OCI-LY7 (cell line): ENCODE data around the gene MFAP3L.

Experiments
- EZH2phosphoT487 ChIP-seq: fragments of 200-600 bp; sonication (generic); IDR thresholded peaks from 2 replicates; pipeline ENCODE4 v1.6.1; 2018; ENCODE audit warnings: low read depth, borderline replicate concordance, mild to moderate bottlenecking, mixed run types, antibody characterized with exemption, low read length, moderate library complexity, mixed read lengths
- TF ChIP-seq, protein P1 (sequence below): fragments of 200-600 bp; sonication (generic); conservative IDR thresholded peaks from 2 replicates; pipeline ENCODE4 v1.5.1; 2014; ENCODE audit warnings: mild to moderate bottlenecking, antibody characterized with exemption, low read length, moderate library complexity, mixed read lengths

DNA sequence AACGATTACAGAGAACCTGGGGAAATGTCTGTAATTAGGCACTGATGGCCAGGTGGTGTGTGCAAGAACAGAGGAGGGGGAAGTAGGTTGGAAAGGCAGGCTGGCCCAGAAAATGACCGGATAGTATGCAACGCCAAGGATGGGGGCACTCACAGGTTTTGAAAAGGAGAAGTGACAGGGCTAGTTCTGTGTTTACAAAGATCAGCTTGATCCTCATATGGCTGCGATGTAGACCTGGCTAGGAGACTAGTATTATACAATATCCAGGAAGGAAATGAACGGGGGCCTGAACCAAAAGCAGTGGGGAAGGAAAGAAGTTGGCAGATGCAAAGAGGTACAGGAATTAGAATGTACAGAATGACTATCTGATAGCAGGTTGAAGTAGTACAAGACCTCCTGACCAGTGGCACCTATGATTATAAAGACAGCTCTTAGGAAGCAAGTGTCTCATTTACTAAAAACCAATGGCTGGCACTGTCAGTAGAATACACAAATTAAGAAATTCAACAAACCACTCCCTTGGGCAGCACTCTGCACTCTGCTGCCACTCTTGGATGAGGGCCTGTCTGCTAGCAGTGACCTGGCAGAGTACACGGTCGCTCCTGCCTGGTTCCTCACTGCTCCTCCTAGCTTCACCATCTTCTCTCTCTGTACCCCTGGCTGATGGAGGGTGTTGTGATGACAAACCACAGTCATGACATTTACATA lies 14.1 kb downstream of the MFAP3L start:
- TF ChIP-seq, protein P1, sequence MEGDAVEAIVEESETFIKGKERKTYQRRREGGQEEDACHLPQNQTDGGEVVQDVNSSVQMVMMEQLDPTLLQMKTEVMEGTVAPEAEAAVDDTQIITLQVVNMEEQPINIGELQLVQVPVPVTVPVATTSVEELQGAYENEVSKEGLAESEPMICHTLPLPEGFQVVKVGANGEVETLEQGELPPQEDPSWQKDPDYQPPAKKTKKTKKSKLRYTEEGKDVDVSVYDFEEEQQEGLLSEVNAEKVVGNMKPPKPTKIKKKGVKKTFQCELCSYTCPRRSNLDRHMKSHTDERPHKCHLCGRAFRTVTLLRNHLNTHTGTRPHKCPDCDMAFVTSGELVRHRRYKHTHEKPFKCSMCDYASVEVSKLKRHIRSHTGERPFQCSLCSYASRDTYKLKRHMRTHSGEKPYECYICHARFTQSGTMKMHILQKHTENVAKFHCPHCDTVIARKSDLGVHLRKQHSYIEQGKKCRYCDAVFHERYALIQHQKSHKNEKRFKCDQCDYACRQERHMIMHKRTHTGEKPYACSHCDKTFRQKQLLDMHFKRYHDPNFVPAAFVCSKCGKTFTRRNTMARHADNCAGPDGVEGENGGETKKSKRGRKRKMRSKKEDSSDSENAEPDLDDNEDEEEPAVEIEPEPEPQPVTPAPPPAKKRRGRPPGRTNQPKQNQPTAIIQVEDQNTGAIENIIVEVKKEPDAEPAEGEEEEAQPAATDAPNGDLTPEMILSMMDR: no peak
- no peak for TF ChIP-seq EZH2phosphoT487
